Pancreas (tissue), 10 donors: Measurements from ENCODE around the gene SLC44A4. TPM values are rescaled to one million over a fixed set of nuclear protein-coding genes. Genes with fewer than 3 reads are reported as not detected.

Experiments used
- ATAC-seq, 4 donors: fragments of 200-7000 bp; cut with Tn5 transposase; one replicate each; pipeline versions ENCODE4 v1.8.0 to v1.9.1; 2020; ENCODE audit warnings: mild to moderate bottlenecking in 4 of 4, moderate library complexity in 4 of 4
- DNase-seq, 6 donors: peaks; one replicate each; pipeline ENCODE4 v3.0.0-alpha.2; 2020
- FAIRE-seq: peaks from 2 replicates; lab custom pipeline; 2012; peaks lifted over from hg19 to GRCh38; lab: Jason Lieb, UNC
- H3K27ac ChIP-seq, 4 donors: fragments of 200-600 bp; sonication (generic); 1 replicate in 3 of 4; 2 replicates in 1 of 4; pipeline versions ENCODE4 v1.5.0 to v1.8.0; 2020
- H3K27me3 ChIP-seq, 4 donors: fragments of 200-600 bp; one replicate each; pipeline ENCODE4 v1.8.0; 2021
- H3K36me3 ChIP-seq, 3 donors: fragments of 200-600 bp; sonication (generic) in 1 of 3; one replicate each; pipeline versions ENCODE4 v1.5.0 to v1.8.0; 2020 to 2021
- H3K4me1 ChIP-seq, 3 donors: fragments of 200-600 bp; one replicate each; pipeline ENCODE4 v1.8.0; 2021
- H3K4me3 ChIP-seq, 4 donors: fragments of 200-600 bp; sonication (generic) in 2 of 4; one replicate each; pipeline versions ENCODE4 v1.5.0 to v1.8.0; 2020 to 2021
- H3K9me3 ChIP-seq, 4 donors: fragments of 200-600 bp; one replicate each; pipeline ENCODE4 v1.8.0; 2021
- WGBS, 2 donors: extraction: QIAGEN DNeasy Blood & Tissue Kit; methylation state at CpG; one replicate each; pipeline ENCODE4 v1.1.7; 2013; 5-methylcytosine and 5-hydroxymethylcytosine counted together
- intact Hi-C, 3 donors: fragments of 100-400 bp; cut with DNase I; formaldehyde crosslinking; loops; one replicate each; pipeline versions ENCODE4 v1.11.1 to v1.14.2; 2022
- polyA plus RNA-seq, 2 donors: library from polyadenylated mRNA; stranded (reverse); fragments of 200-250 nt; gene quantifications; one replicate each; pipeline ENCODE4 v1.2.3, GENCODE V29; 2013
- total RNA-seq, 6 donors: library from RNA; stranded (reverse); fragmentation: NEBNext Ultra II Directional in 4 of 6; extraction: Animal tissue kit (Norgen Biotek cat#: 25700) in 4 of 6; gene quantifications; one replicate each; pipeline versions ENCODE4 v1.2.1 to v1.2.4, GENCODE V29; 2021 to 2023
- TF ChIP-seq, protein P1 (sequence below), 4 donors: fragments of 200-600 bp; sonication (generic) in 3 of 4; IDR thresholded peaks; one replicate each; pipeline versions ENCODE4 v1.5.0 to v1.8.0; 2021; ENCODE audit warnings: antibody characterized with exemption in 4 of 4
- donor health status: healthy with polysubstance abuse.
- donor health status: DM: no; HTN: no; CAD: no; lungs with moderate emphysema.
- donor health status: DM: no; HTN: no; CAD: no.
- donor health status: control.
- donor health status: control.
- donor health status: Bipolar disorder and iron deficiency.
- donor health status: DM: yes; HTN: yes; CAD: no.
- donor health status: DM: no; HTN: no; CAD: no.
- donor health status: DM: no; HTN: no; CAD: no.
- donor health status: DM: yes; HTN: yes; CAD: no.

The SLC44A4 gene
- total and polyA plus RNA-seq, 8 donors, result 4.6 to 57.3 (median 12.9) TPM

GRCh38 chr6:31834367-31835250 is 44.2 kb downstream of the SLC44A4 start:
- ATAC-seq, result peak; percentile 48 to 91 (median 71)
- Histone ChIP-seq H3K4me1 (peaks cover 12 to 35% (median 25%) of the 10 kb centered on the region in 3 donors), H3K4me3 (peak overlapping the region; percentile 54 to 87 (median 81)), H3K27ac (peak overlapping the region; percentile 74 to 92 (median 87)), H3K9me3 (no peaks in the 10 kb centered on the region), H3K27me3 (no peaks in the 10 kb centered on the region), H3K36me3 (peaks cover 0 to 13% (median 9%) of the 10 kb centered on the region in 3 donors)
- 0% methylated on average over 59 of the region's 59 CpGs for WGBS, 2 donors
- FAIRE-seq, result no peak
- DNase-seq, result peak; percentile 83 to 92 (median 89)
- intact Hi-C loops, result loop anchor here in 1 of 3 donors (10.0 kb wide), 1 partner anchor 60 kb away; the partner anchor contains the start of gene VWA7
- TF ChIP-seq, protein P1, sequence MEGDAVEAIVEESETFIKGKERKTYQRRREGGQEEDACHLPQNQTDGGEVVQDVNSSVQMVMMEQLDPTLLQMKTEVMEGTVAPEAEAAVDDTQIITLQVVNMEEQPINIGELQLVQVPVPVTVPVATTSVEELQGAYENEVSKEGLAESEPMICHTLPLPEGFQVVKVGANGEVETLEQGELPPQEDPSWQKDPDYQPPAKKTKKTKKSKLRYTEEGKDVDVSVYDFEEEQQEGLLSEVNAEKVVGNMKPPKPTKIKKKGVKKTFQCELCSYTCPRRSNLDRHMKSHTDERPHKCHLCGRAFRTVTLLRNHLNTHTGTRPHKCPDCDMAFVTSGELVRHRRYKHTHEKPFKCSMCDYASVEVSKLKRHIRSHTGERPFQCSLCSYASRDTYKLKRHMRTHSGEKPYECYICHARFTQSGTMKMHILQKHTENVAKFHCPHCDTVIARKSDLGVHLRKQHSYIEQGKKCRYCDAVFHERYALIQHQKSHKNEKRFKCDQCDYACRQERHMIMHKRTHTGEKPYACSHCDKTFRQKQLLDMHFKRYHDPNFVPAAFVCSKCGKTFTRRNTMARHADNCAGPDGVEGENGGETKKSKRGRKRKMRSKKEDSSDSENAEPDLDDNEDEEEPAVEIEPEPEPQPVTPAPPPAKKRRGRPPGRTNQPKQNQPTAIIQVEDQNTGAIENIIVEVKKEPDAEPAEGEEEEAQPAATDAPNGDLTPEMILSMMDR (IDR thresholded peaks at IDR 0.05), result no peak

GRCh38 chr6:31831350-31832215 is 47.2 kb downstream of the SLC44A4 start:
- peak overlapping the region in 2 of 4 donors; percentile 47 to 57 for H3K4me3 ChIP-seq
- TF ChIP-seq, protein P1 (IDR thresholded peaks at IDR 0.05), result no peak
- ATAC-seq, result no peak
- no peaks in the 10 kb centered on the region for H3K27me3 ChIP-seq
- WGBS, 2 donors, result 72 to 83% methylated on average over 15 of the region's 15 CpGs
- H3K9me3 ChIP-seq, result no peaks in the 10 kb centered on the region
- H3K36me3 ChIP-seq, result no peaks in the 10 kb centered on the region
- peak in 2 of 6 donors; percentile 59 to 87 for DNase-seq
- peak overlapping the region in 1 of 4 donors; percentile 72 for H3K27ac ChIP-seq
- intact Hi-C loops, result loop anchor here in 1 of 3 donors (10.0 kb wide), 1 partner anchor 57 kb away; the partner anchor contains the start of gene VWA7
- FAIRE-seq, result no peak
- H3K4me1 ChIP-seq, result peaks cover 0 to 14% (median 11%) of the 10 kb centered on the region in 3 donors

DNA sequence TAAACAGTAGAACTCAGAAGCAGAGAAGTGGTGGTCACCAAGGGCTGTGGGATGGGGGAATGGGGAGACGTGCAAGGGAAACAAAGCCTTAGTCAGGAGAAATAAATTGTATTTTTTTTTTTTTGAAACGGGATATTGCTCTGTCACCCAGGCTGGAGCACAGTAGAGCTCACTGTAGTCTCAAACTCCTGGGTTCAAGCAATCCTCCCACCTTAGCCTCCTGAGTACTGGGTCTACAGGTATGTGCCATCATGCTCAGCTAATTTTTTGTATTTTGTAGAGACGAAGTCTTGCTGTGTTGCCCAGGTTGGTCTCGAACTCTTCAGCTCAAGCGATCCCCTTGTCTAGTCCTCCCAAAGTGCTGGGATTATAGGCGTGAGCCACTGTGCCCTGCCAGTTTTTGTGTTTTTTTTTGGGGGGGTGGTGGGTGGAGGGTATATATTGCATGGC is 47.9 kb downstream of the SLC44A4 start:
- intact Hi-C loops, result loop anchor here in 1 of 3 donors (10.0 kb wide), 1 partner anchor 56 kb away; the partner anchor contains the start of gene VWA7
- peak overlapping the region in 2 of 4 donors; percentile 72 to 74 for H3K27ac ChIP-seq
- 25 to 37% methylated on average over 6 of the region's 6 CpGs for WGBS, 2 donors
- ATAC-seq, result peak in 1 of 4 donors; percentile 0
- DNase-seq, result peak in 2 of 6 donors; percentile 44 to 73
- no peaks in the 10 kb centered on the region for H3K36me3 ChIP-seq
- H3K9me3 ChIP-seq, result no peaks in the 10 kb centered on the region
- no peak for FAIRE-seq
- TF ChIP-seq, protein P1 (IDR thresholded peaks at IDR 0.05), result no peak
- H3K4me1 ChIP-seq, result peaks cover 6 to 16% (median 14%) of the 10 kb centered on the region in 3 donors
- H3K4me3 ChIP-seq, result peak overlapping the region; percentile 23 to 57 (median 44)
- H3K27me3 ChIP-seq, result no peaks in the 10 kb centered on the region

DNA sequence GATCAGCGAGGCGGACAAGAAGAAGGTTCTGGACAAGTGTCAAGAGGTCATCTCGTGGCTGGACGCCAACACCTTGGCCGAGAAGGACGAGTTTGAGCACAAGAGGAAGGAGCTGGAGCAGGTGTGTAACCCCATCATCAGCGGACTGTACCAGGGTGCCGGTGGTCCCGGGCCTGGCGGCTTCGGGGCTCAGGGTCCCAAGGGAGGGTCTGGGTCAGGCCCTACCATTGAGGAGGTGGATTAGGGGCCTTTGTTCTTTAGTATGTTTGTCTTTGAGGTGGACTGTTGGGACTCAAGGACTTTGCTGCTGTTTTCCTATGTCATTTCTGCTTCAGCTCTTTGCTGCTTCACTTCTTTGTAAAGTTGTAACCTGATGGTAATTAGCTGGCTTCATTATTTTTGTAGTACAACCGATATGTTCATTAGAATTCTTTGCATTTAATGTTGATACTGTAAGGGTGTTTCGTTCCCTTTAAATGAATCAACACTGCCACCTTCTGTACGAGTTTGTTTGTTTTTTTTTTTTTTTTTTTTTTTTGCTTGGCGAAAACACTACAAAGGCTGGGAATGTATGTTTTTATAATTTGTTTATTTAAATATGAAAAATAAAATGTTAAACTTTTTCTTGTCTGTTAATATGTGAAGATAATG is 49.0 kb downstream of the SLC44A4 start:
- intact Hi-C loops, result loop anchor here in 1 of 3 donors (10.0 kb wide), 1 partner anchor 55 kb away; the partner anchor contains the start of gene VWA7
- peak in 2 of 4 donors; percentile 0 to 1 for ATAC-seq

More for the DNA sequence above, 49.0 kb downstream of the SLC44A4 start:
- 0 to 1% methylated on average over 11 of the region's 15 CpGs for WGBS, 2 donors
- TF ChIP-seq, protein P1 (IDR thresholded peaks at IDR 0.05), result no peak
- Histone ChIP-seq H3K36me3 (no peaks in the 10 kb centered on the region), H3K4me1 (peaks cover 12 to 28% (median 25%) of the 10 kb centered on the region in 3 donors), H3K9me3 (no peaks in the 10 kb centered on the region), H3K27ac (peak overlapping the region in 2 of 4 donors; percentile 72 to 74), H3K4me3 (peak overlapping the region; percentile 40 to 57 (median 44)), H3K27me3 (no peaks in the 10 kb centered on the region)
- FAIRE-seq (no peak), DNase-seq (peak in 4 of 6 donors; percentile 45 to 76 (median 50))
